Measurements from ENCODE around the gene NINJ1.

DNA sequence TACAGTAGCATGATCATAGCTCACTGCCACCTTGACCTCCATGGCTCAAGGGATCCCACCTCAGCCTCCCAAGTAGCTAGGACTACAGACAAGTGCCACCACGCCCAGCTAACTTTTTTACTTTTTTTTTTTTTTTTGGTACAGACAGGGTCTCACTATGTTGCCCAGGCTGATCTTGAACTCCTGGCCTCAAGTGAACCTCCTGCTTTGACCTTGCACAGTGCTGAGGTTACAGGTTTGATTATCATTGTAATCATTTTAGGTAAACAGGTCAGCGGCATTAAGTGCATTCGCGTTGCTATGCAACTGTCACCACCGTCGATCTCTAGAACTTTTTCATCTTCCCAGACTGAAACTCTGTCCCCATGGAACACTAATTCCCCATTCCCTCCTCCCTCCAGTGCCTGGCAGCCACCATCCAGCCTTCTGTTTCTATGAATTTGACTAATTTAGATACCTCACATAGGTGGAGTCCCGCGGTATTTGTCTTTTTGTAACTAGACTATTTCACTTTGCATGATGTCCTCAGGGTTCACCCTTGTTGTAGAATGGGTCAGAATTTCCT is 43.9 kb downstream of the NINJ1 start:
- TF ChIP-seq CTCF (IDR thresholded peaks at IDR 0.05) (no peak), POLR2A (IDR thresholded peaks at IDR 0.05) (no peak)
